K562 (cell line): Measurements from ENCODE around the gene ZSWIM3. TPM values are rescaled to one million over a fixed set of nuclear protein-coding genes. Genes with fewer than 3 reads are reported as not detected.

ENCODE experiments used
- POLR2G ChIP-seq: fragments of 200-400 bp; formaldehyde crosslinking; IDR thresholded peaks from 2 replicates; pipeline ENCODE4 v1.6.1; 2017; ENCODE audit warnings: low read depth, mild to moderate bottlenecking, antibody characterized with exemption, low read length, moderate library complexity
- polyA plus RNA-seq, 8 experiments: library from polyadenylated mRNA; depleted of rRNA in 4 of 8; stranded (reverse) in 5 of 8; unstranded in 3 of 8; fragments of >200 nt; fragmentation: Nextera tagmentation in 2 of 8; fragmentation: Illumina TruSeq in 1 of 8; extraction: Ambion mirVana in 2 of 8; extraction: Trizol in 1 of 8; gene quantifications; 2 replicates each; pipeline versions ENCODE4 v1.2.1 to v1.2.3, GENCODE V29; 2011 to 2014; ENCODE audit warnings: inconsistent platforms in 1 of 8, missing spikeins in 1 of 8
- total RNA-seq, 7 experiments: library from RNA; depleted of rRNA in 6 of 7; stranded (reverse); fragments of >200 nt in 6 of 7; fragmentation: Illumina TruSeq in 2 of 7; extraction: Trizol in 2 of 7; gene quantifications; 2 replicates each; pipeline versions ENCODE4 v1.2.1 to v1.2.3, GENCODE V29; 2011 to 2021; ENCODE audit warnings: low replicate concordance in 1 of 7
- TF ChIP-seq, protein P1 (sequence below): fragments of 250-450 bp; sonication (Bioruptor Pico); IDR thresholded peaks from 2 replicates; pipeline ENCODE4 v1.4.0; 2020
- TF ChIP-seq, protein P2 (sequence below): fragments of 450-650 bp; IDR thresholded peaks from 2 replicates; pipeline ENCODE4 v1.7.0; 2016; ENCODE audit warnings: borderline replicate concordance

Gene ZSWIM3
- total and polyA plus RNA-seq, 9 of the 15 experiments (the other 6 are each of a cell fraction or from before 2014, with no cell fraction given) = 1.7 to 4.3 (median 2.9) TPM

DNA sequence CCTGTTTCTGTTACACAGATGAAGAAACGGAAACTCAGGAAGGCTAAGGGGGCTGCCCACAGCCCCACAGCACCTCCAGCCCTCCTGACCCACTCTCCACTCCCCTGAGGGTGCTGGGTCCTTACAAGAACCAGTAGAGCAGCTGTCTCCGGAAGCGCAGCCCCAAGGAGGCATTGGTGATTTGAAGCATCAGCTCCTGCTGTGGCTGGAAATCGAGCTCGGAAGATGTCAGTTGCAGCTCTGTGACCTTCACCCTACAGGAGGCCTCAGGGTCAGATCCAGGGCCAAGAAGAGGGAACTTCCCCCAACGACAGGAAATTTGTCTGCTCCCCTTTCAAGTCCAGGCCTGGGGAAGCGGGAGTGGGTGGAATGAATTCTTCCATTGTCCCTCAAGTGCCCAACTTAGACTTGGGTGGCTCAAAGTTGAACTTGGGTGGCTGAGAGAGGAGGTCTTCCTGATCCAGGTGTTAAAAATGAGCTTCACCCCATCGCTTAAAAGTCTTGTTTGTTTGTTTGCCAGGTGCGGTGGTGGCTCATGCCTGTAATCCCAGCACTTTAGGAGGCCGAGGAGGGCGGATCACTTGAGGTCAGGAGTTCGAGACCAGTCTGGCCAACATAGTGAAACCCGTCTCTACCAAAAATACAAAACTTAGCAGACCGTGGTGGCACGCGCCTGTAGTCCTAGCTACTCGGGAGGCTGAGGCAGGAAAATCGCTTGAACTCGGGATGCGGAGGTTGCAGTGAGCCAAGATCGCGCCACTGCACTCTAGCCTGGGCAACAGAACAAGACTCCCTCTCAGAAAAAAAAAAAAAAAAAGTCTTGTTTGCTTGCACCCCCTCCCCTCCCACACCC, 52.6 kb downstream of the ZSWIM3 start (continued):
- no peak for TF ChIP-seq POLR2G
- TF ChIP-seq, protein P1, sequence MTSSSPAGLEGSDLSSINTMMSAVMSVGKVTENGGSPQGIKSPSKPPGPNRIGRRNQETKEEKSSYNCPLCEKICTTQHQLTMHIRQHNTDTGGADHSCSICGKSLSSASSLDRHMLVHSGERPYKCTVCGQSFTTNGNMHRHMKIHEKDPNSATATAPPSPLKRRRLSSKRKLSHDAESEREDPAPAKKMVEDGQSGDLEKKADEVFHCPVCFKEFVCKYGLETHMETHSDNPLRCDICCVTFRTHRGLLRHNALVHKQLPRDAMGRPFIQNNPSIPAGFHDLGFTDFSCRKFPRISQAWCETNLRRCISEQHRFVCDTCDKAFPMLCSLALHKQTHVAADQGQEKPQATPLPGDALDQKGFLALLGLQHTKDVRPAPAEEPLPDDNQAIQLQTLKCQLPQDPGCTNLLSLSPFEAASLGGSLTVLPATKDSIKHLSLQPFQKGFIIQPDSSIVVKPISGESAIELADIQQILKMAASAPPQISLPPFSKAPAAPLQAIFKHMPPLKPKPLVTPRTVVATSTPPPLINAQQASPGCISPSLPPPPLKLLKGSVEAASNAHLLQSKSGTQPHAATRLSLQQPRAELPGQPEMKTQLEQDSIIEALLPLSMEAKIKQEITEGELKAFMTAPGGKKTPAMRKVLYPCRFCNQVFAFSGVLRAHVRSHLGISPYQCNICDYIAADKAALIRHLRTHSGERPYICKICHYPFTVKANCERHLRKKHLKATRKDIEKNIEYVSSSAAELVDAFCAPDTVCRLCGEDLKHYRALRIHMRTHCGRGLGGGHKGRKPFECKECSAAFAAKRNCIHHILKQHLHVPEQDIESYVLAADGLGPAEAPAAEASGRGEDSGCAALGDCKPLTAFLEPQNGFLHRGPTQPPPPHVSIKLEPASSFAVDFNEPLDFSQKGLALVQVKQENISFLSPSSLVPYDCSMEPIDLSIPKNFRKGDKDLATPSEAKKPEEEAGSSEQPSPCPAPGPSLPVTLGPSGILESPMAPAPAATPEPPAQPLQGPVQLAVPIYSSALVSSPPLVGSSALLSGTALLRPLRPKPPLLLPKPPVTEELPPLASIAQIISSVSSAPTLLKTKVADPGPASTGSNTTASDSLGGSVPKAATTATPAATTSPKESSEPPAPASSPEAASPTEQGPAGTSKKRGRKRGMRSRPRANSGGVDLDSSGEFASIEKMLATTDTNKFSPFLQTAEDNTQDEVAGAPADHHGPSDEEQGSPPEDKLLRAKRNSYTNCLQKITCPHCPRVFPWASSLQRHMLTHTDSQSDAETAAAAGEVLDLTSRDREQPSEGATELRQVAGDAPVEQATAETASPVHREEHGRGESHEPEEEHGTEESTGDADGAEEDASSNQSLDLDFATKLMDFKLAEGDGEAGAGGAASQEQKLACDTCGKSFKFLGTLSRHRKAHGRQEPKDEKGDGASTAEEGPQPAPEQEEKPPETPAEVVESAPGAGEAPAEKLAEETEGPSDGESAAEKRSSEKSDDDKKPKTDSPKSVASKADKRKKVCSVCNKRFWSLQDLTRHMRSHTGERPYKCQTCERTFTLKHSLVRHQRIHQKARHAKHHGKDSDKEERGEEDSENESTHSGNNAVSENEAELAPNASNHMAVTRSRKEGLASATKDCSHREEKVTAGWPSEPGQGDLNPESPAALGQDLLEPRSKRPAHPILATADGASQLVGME = no peak
- TF ChIP-seq, protein P2, sequence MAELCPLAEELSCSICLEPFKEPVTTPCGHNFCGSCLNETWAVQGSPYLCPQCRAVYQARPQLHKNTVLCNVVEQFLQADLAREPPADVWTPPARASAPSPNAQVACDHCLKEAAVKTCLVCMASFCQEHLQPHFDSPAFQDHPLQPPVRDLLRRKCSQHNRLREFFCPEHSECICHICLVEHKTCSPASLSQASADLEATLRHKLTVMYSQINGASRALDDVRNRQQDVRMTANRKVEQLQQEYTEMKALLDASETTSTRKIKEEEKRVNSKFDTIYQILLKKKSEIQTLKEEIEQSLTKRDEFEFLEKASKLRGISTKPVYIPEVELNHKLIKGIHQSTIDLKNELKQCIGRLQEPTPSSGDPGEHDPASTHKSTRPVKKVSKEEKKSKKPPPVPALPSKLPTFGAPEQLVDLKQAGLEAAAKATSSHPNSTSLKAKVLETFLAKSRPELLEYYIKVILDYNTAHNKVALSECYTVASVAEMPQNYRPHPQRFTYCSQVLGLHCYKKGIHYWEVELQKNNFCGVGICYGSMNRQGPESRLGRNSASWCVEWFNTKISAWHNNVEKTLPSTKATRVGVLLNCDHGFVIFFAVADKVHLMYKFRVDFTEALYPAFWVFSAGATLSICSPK = 0 out of 2 replicates have a peak, but pooled peaks have one; percentile 49
